HUES48 (cell line): ENCODE results near the gene USP31.
"Not testable (repeated sequence)": the region's sequence is repeated elsewhere in the genome, so short reads cannot be mapped to it uniquely, and the experiment has no call there.

ENCODE experiments used
- H3K27ac ChIP-seq: one replicate; pipeline ENCODE4 v1.7.0; 2013; ENCODE audit warnings: low read depth, low read length, inconsistent platforms
- H3K27me3 ChIP-seq: 2 replicates; pipeline ENCODE4 v1.6.1; 2013; ENCODE audit warnings: mild to moderate bottlenecking, low read length; ENCODE audit not compliant: control insufficient read depth, insufficient read depth
- H3K36me3 ChIP-seq: 2 replicates; pipeline ENCODE4 v1.6.1; 2013; ENCODE audit warnings: low read length; ENCODE audit not compliant: control insufficient read depth, insufficient read depth
- H3K4me1 ChIP-seq: 2 replicates; pipeline ENCODE4 v1.6.1; 2013; ENCODE audit warnings: mild to moderate bottlenecking, low read length; ENCODE audit not compliant: control insufficient read depth, insufficient read depth
- H3K4me3 ChIP-seq: 2 replicates; pipeline ENCODE4 v1.5.1; 2013; ENCODE audit warnings: mild to moderate bottlenecking, low read depth, low read length
- H3K9ac ChIP-seq: 2 replicates; pipeline ENCODE4 v1.6.1; 2013; ENCODE audit warnings: mild to moderate bottlenecking, low read depth, low read length, moderate library complexity
- H3K9me3 ChIP-seq: 2 replicates; pipeline ENCODE4 v1.6.1; 2013; ENCODE audit warnings: low read length; ENCODE audit not compliant: control insufficient read depth, insufficient read depth

Gene USP31

GRCh38 chr16:23145186-23145585 lies 4.1 kb downstream of the USP31 start:
- Histone ChIP-seq H3K9ac (no peak overlapping the region), H3K4me3 (no peak overlapping the region), H3K27ac (peak overlapping the region; percentile 40), H3K4me1 (peaks cover 46% of the 10 kb centered on the region), H3K9me3 (no peaks in the 10 kb centered on the region), H3K36me3 (no peaks in the 10 kb centered on the region), H3K27me3 (no peaks in the 10 kb centered on the region)

DNA sequence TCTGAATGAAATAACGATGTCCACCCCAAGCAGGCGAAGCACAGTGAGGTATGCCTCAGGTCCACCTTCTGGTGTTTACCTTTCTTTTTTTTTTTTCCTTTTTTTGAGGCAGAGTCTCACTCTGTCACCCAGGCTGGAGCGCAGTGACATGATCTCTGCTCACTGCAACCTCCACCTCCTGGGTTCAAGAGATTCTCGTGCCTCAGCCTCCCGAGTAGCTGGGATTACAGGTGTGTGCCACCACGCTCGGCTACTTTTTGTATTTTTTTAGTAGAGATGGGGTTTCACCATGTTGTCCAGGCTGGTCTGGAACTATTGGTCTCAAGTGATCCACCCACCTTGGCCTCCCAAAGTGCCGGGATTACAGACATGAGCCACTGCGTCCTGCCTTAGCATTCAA lies 4.9 kb downstream of the USP31 start:
- not testable (repeated sequence) for H3K9ac ChIP-seq, H3K36me3 ChIP-seq, H3K9me3 ChIP-seq, H3K4me3 ChIP-seq, H3K27ac ChIP-seq, H3K27me3 ChIP-seq
- H3K4me1 ChIP-seq = peaks cover 46% of the 10 kb centered on the region

DNA sequence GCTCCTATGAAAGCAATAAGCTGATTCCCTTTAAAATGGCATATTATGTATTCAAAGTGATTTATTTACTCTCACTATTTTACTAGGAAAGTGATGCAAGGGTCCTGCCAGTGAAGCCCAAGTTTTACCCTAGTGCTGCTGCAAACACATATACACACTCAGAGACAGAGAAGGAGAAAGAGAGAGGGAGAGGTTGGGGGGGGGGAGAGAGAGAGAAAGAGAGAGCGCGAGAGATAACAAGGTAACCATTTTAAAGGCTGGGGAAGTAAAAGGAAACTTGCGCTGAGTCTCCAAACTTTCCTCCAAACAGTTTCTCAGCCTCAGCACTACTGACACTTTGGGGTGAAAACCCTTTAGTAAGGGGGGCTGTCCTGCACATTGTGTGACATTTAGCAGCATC lies 5.9 kb downstream of the USP31 start:
- peaks cover 46% of the 10 kb centered on the region for H3K4me1 ChIP-seq
- no peaks in the 10 kb centered on the region for H3K36me3 ChIP-seq
- H3K4me3 ChIP-seq = no peak overlapping the region
- no peaks in the 10 kb centered on the region for H3K9me3 ChIP-seq
- H3K27ac ChIP-seq = no peak overlapping the region
- no peak overlapping the region for H3K9ac ChIP-seq
- H3K27me3 ChIP-seq = no peaks in the 10 kb centered on the region

- Histone ChIP-seq H3K9me3 (no peaks in the 10 kb centered on the region), H3K27ac (no peak overlapping the region), H3K27me3 (no peaks in the 10 kb centered on the region), H3K9ac (no peak overlapping the region), H3K36me3 (no peaks in the 10 kb centered on the region), H3K4me3 (no peak overlapping the region), H3K4me1 (peaks cover 43% of the 10 kb centered on the region)
Observed at GRCh38 chr16:23141959-23142740, 7.1 kb downstream of the USP31 start.

DNA sequence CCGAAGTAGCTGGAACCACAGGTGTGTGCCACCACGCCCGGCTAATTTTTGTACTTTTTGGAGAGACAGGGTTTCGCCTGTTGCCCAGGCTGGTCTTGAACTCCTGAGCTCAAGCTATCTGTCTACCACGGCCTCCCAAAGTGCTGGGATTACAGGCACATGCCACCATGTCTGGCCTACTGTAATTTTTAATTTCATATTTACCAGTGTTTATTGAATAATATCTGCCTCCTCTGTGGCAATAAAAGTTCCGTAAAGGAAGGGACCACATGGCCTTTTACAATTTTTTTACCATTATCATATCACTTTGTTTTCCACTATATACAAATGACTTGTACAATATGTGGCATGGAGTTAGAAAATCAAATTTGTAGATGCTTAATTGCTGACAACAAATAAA lies 7.8 kb downstream of the USP31 start:
- H3K27ac ChIP-seq = no peak overlapping the region
- H3K9ac ChIP-seq = no peak overlapping the region
- H3K27me3 ChIP-seq = no peaks in the 10 kb centered on the region
- peaks cover 37% of the 10 kb centered on the region for H3K4me1 ChIP-seq
- H3K36me3 ChIP-seq = no peaks in the 10 kb centered on the region
- no peak overlapping the region for H3K4me3 ChIP-seq
- no peaks in the 10 kb centered on the region for H3K9me3 ChIP-seq

GRCh38 chr16:23141033-23141432 lies 8.2 kb downstream of the USP31 start:
- Histone ChIP-seq H3K9me3 (no peaks in the 10 kb centered on the region), H3K4me3 (no peak overlapping the region), H3K9ac (no peak overlapping the region), H3K27me3 (no peaks in the 10 kb centered on the region), H3K4me1 (peaks cover 36% of the 10 kb centered on the region), H3K27ac (no peak overlapping the region), H3K36me3 (no peaks in the 10 kb centered on the region)

- H3K9ac ChIP-seq = no peak overlapping the region
- H3K27me3 ChIP-seq = no peaks in the 10 kb centered on the region
- no peaks in the 10 kb centered on the region for H3K9me3 ChIP-seq
- peaks cover 26% of the 10 kb centered on the region for H3K4me1 ChIP-seq
- H3K36me3 ChIP-seq = no peaks in the 10 kb centered on the region
- no peak overlapping the region for H3K27ac ChIP-seq
- H3K4me3 ChIP-seq = no peak overlapping the region
Observed at GRCh38 chr16:23140107-23140506, 9.1 kb downstream of the USP31 start.

DNA sequence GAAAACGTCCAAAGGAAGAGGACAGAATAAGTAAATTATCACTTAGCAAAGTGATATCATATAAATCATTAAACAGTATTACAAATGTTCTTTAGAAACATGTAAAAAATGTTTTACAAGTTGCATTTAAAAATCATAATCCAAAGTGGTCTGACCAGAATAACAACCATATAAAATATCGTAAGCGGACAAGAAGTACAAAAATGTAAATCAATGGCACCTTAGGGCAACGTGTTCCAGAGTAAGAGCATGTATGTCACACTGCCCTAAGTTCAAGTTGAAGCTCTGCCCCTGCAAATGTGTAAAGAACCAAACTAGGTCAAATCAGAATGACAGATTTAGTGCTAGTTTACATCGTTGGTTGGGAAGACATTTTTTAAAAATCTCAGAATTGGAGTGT lies 11.4 kb downstream of the USP31 start:
- peaks cover 16% of the 10 kb centered on the region for H3K4me1 ChIP-seq
- H3K4me3 ChIP-seq = no peak overlapping the region
- H3K27me3 ChIP-seq = no peaks in the 10 kb centered on the region
- H3K27ac ChIP-seq = no peak overlapping the region
- H3K9ac ChIP-seq = no peak overlapping the region
- no peaks in the 10 kb centered on the region for H3K36me3 ChIP-seq
- no peaks in the 10 kb centered on the region for H3K9me3 ChIP-seq

- Histone ChIP-seq H3K27me3 (no peaks in the 10 kb centered on the region), H3K36me3 (no peaks in the 10 kb centered on the region), H3K27ac (no peak overlapping the region), H3K4me1 (peaks cover 20% of the 10 kb centered on the region), H3K4me3 (no peak overlapping the region), H3K9ac (no peak overlapping the region), H3K9me3 (no peaks in the 10 kb centered on the region)
Observed at GRCh38 chr16:23137256-23137655, 12.0 kb downstream of the USP31 start.

- Histone ChIP-seq H3K9ac (no peak overlapping the region), H3K9me3 (no peaks in the 10 kb centered on the region), H3K27me3 (no peaks in the 10 kb centered on the region), H3K27ac (no peak overlapping the region), H3K4me3 (no peak overlapping the region), H3K36me3 (no peaks in the 10 kb centered on the region), H3K4me1 (peaks cover 16% of the 10 kb centered on the region)
Observed at GRCh38 chr16:23134274-23134673, 15.0 kb downstream of the USP31 start.

- Histone ChIP-seq H3K9ac (no peak overlapping the region), H3K4me1 (peaks cover 16% of the 10 kb centered on the region), H3K4me3 (no peak overlapping the region), H3K27ac (no peak overlapping the region), H3K36me3 (no peaks in the 10 kb centered on the region), H3K27me3 (no peaks in the 10 kb centered on the region), H3K9me3 (no peaks in the 10 kb centered on the region)
Observed at GRCh38 chr16:23132775-23133463, 16.3 kb downstream of the USP31 start.
